ENCODE measurements around the gene SLC5A5.

The SLC5A5 gene

Small RNAs within 50 kb of the gene (small RNA-seq; reads per million reads assigned to genes)
- gene SNORA68 = 0 reads per million in 2 experiments

All from SK-N-DZ (cell line).